Measurements from ENCODE around the gene GPC5. TPM values are rescaled to one million over a fixed set of nuclear protein-coding genes. Genes with fewer than 3 reads are reported as not detected.

Gene GPC5
- total and polyA plus RNA-seq, 9 of the 15 experiments (the other 6 are each of a cell fraction or from before 2014, with no cell fraction given), result 0.18 to 0.27 TPM; not detected in 7

- Histone ChIP-seq H3K4me1 (replicated peaks in 1 of 2; ENCODE audit: control insufficient read depth in 2 of 2, insufficient read depth in 2 of 2, low read length in 2 of 2) (no peaks in the 10 kb centered on the region), H3K9ac (ENCODE audit: insufficient read depth in 1 of 2, low read depth in 2 of 2, low read length in 2 of 2) (no peak overlapping the region), H3K36me3 (ENCODE audit: control insufficient read depth, insufficient read depth, low read length) (no peaks in the 10 kb centered on the region), H3K79me2 (ENCODE audit: control insufficient read depth, insufficient read depth, low read length) (no peaks in the 10 kb centered on the region), H3K27ac (ENCODE audit: extremely low read depth, low read depth, low read length) (no peak overlapping the region), H3K9me3 (replicated peaks; ENCODE audit: control insufficient read depth, insufficient read depth, low read depth, low read length) (no peaks in the 10 kb centered on the region), H3K4me2 (ENCODE audit: insufficient read depth, low read length) (no peak overlapping the region), H3K9me1 (ENCODE audit: control insufficient read depth, insufficient read depth, low read length) (no peaks in the 10 kb centered on the region), H3K27me3 (ENCODE audit: control insufficient read depth in 2 of 2, insufficient read depth in 2 of 2, low read length in 2 of 2) (no peaks in the 10 kb centered on the region), H2AFZ (ENCODE audit: low read depth, low read length) (no peak overlapping the region), H4K20me1 (replicated peaks; ENCODE audit: control insufficient read depth, insufficient read depth, low read length) (no peaks in the 10 kb centered on the region), H3K4me3 (no peak overlapping the region)
- BruUV-seq (replicated peaks), result no TSS peak
- DNase-seq (ENCODE audit: extremely low read depth in 1 of 4, low spot score in 3 of 4) (no peak), FAIRE-seq (no peak), ATAC-seq (no peak)
- intact Hi-C loops (cut with micrococcal nuclease) (no loop called here), in situ Hi-C loops (cut with MboI) (no loop called here)
- POLR2A ChIA-PET, result no interaction called here
- CTCF ChIA-PET (ENCODE audit: low intra/inter-chr PET ratio), result no interaction called here
- WGBS (ENCODE audit: insufficient coverage, low coverage, missing lambda C conversion rate), result 0% methylated on average over 4 of the region's 4 CpGs
- TF ChIP-seq ZNF282 (CRISPR knock-in tag; IDR thresholded peaks at IDR 0.05) (no peak), SAFB (IDR thresholded peaks at IDR 0.05; ENCODE audit: borderline replicate concordance, low read depth, low read length) (no peak), CEBPG (CRISPR knock-in tag; IDR thresholded peaks at IDR 0.05) (no peak), CEBPG (tag; conservative IDR thresholded peaks at IDR 0.05 in 1 of 2, IDR thresholded peaks at IDR 0.05 in 1 of 2) (peak in 1 of 2 experiments; percentile 45; a peak in 2 of 4 replicates), ILK (tag; IDR thresholded peaks at IDR 0.05; ENCODE audit: borderline replicate concordance, low read depth) (no peak)
These were observed 699.0 kb downstream of the GPC5 start for GRCh38 chr13:92097337-92097903.

- no peaks in the 10 kb centered on the region for H3K36me3 ChIP-seq (ENCODE audit: control insufficient read depth, insufficient read depth, low read length)
- H3K4me3 ChIP-seq, result no peak overlapping the region
- in situ Hi-C loops (cut with MboI), result no loop called here
- CTCF ChIA-PET (ENCODE audit: low intra/inter-chr PET ratio), result no interaction called here
- no peaks in the 10 kb centered on the region for H3K27me3 ChIP-seq (ENCODE audit: control insufficient read depth in 2 of 2, insufficient read depth in 2 of 2, low read length in 2 of 2)
- no peak overlapping the region for H3K4me2 ChIP-seq (ENCODE audit: insufficient read depth, low read length)
- no peak overlapping the region for H3K9ac ChIP-seq (ENCODE audit: insufficient read depth in 1 of 2, low read depth in 2 of 2, low read length in 2 of 2)
- H3K79me2 ChIP-seq (ENCODE audit: control insufficient read depth, insufficient read depth, low read length), result no peaks in the 10 kb centered on the region
- ATAC-seq (no peak), FAIRE-seq (no peak), DNase-seq (ENCODE audit: extremely low read depth in 1 of 4, low spot score in 3 of 4) (no peak)
- no peaks in the 10 kb centered on the region for H4K20me1 ChIP-seq (replicated peaks; ENCODE audit: control insufficient read depth, insufficient read depth, low read length)
- H3K9me1 ChIP-seq (ENCODE audit: control insufficient read depth, insufficient read depth, low read length), result no peaks in the 10 kb centered on the region
- POLR2A ChIA-PET, result no interaction called here
- no TSS peak for BruUV-seq (replicated peaks)
- intact Hi-C loops (cut with micrococcal nuclease), result no loop called here
- H3K9me3 ChIP-seq (replicated peaks; ENCODE audit: control insufficient read depth, insufficient read depth, low read depth, low read length), result no peaks in the 10 kb centered on the region
- H3K4me1 ChIP-seq (replicated peaks in 1 of 2; ENCODE audit: control insufficient read depth in 2 of 2, insufficient read depth in 2 of 2, low read length in 2 of 2), result no peaks in the 10 kb centered on the region
- H3K27ac ChIP-seq (ENCODE audit: extremely low read depth, low read depth, low read length), result no peak overlapping the region
- no peak for TF ChIP-seq PRMT5 (CRISPR knock-in tag; IDR thresholded peaks at IDR 0.05)
- TF ChIP-seq IRF9 (tag; IDR thresholded peaks at IDR 0.05), result no peak
- TF ChIP-seq ARID1B (IDR thresholded peaks at IDR 0.05), result no peak
- no peak overlapping the region for H2AFZ ChIP-seq (ENCODE audit: low read depth, low read length)
These were observed 703.4 kb downstream of the GPC5 start for GRCh38 chr13:92101801-92102200.
